C4-2B (cell line): ENCODE results near the gene KLK10.

Experiments used
- ZFX ChIP-seq: fragments of 450-650 bp; IDR thresholded peaks from 2 replicates; pipeline ENCODE4 v1.6.1; 2017
- TF ChIP-seq, protein P1 (sequence below): fragments of 450-650 bp; conservative IDR thresholded peaks from 2 replicates; pipeline ENCODE4 v1.5.1; 2017; ENCODE audit warnings: mild to moderate bottlenecking

GRCh38 chr19:51012661-51013190 lies 6.8 kb downstream of the KLK10 start:
- TF ChIP-seq, protein P1, sequence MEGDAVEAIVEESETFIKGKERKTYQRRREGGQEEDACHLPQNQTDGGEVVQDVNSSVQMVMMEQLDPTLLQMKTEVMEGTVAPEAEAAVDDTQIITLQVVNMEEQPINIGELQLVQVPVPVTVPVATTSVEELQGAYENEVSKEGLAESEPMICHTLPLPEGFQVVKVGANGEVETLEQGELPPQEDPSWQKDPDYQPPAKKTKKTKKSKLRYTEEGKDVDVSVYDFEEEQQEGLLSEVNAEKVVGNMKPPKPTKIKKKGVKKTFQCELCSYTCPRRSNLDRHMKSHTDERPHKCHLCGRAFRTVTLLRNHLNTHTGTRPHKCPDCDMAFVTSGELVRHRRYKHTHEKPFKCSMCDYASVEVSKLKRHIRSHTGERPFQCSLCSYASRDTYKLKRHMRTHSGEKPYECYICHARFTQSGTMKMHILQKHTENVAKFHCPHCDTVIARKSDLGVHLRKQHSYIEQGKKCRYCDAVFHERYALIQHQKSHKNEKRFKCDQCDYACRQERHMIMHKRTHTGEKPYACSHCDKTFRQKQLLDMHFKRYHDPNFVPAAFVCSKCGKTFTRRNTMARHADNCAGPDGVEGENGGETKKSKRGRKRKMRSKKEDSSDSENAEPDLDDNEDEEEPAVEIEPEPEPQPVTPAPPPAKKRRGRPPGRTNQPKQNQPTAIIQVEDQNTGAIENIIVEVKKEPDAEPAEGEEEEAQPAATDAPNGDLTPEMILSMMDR = no peak
- TF ChIP-seq ZFX = no peak
